Breast epithelium (tissue), 4 donors: ENCODE measurements around the gene SNAPC2. TPM values are rescaled to one million over a fixed set of nuclear protein-coding genes. Genes with fewer than 3 reads are reported as not detected.
"Not testable (repeated sequence)": the region's sequence is repeated elsewhere in the genome, so short reads cannot be mapped to it uniquely, and the experiment has no call there.

ENCODE experiments used
- DNase-seq, 2 donors: peaks; one replicate each; pipeline ENCODE4 v3.0.0-alpha.2; 2019; ENCODE audit warnings: low spot score in 2 of 2
- H3K27ac ChIP-seq, 2 donors: fragments of 200-600 bp; sonication (generic) in 1 of 2; one replicate each; pipeline ENCODE4 v1.5.1; 2016 to 2019; ENCODE audit warnings: mild to moderate bottlenecking in 1 of 2
- H3K27me3 ChIP-seq, 2 donors: fragments of 200-600 bp; sonication (generic) in 1 of 2; one replicate each; pipeline versions ENCODE4 v1.5.1 to v1.6.0; 2017 to 2019; ENCODE audit warnings: control low read depth in 1 of 2, mild to moderate bottlenecking in 1 of 2
- H3K36me3 ChIP-seq: fragments of 200-600 bp; one replicate; pipeline ENCODE4 v1.5.1; 2019
- H3K4me1 ChIP-seq, 2 donors: fragments of 200-600 bp; sonication (generic); one replicate each; pipeline ENCODE4 v1.5.1; 2016 to 2019; ENCODE audit warnings: control low read depth in 1 of 2
- H3K4me3 ChIP-seq, 3 donors: fragments of 200-600 bp; sonication (generic); 1 replicate in 2 of 3; 2 replicates in 1 of 3; pipeline ENCODE4 v1.5.1; 2016 to 2019; ENCODE audit warnings: mild to moderate bottlenecking in 3 of 3, moderate library complexity in 2 of 3
- H3K9me3 ChIP-seq, 2 donors: fragments of 200-600 bp; sonication (generic) in 1 of 2; one replicate each; pipeline ENCODE4 v1.5.1; 2016 to 2019; ENCODE audit warnings: control low read depth in 1 of 2
- POLR2A ChIP-seq: fragments of 450-650 bp; IDR thresholded peaks from one replicate; pipeline ENCODE4 v1.6.1; 2016; ENCODE audit warnings: antibody characterized with exemption, mild to moderate bottlenecking, moderate library complexity
- POLR2AphosphoS5 ChIP-seq, 3 donors: sonication (generic); formaldehyde crosslinking; IDR thresholded peaks; one replicate each; pipeline ENCODE4 v1.6.1; 2017; ENCODE audit warnings: antibody characterized with exemption in 3 of 3
- intact Hi-C: fragments of 100-400 bp; cut with DNase I; formaldehyde crosslinking; loops from one replicate; pipeline ENCODE4 v1.15.1; 2023; ENCODE audit warnings: low total_unique reads
- total RNA-seq, 3 donors: library from RNA; depleted of rRNA; stranded (reverse); fragments of >200 nt; gene quantifications; one replicate each; pipeline ENCODE4 v1.1.0, GENCODE V29; 2016
- TF ChIP-seq, protein P1 (sequence below), 3 donors: fragments of 450-650 bp; IDR thresholded peaks; one replicate each; pipeline ENCODE4 v1.5.1; 2016 to 2017; ENCODE audit warnings: antibody characterized with exemption in 3 of 3, mild to moderate bottlenecking in 3 of 3, moderate library complexity in 3 of 3

Gene SNAPC2
- total RNA-seq, 3 donors from 2014 or later, result 13.8 to 14.8 (median 13.8) TPM

DNA sequence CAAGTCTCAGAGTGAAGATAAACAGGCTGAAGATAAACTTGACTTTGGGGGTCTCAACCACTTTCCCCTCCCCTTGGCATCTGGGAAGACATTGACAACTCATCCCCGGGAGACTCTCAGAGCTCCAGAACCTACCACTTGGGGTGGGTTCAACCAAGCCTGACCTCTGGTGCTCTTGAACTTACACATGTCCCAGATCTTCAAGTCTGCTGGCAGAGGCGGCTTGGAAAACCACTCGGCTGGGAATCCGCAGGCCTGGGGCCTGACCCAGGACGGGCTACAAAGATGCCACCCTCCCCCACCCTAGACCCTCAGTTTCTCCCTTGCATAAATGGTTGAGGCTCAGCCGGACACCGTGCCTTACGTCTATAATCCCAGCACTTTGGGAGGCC, 31.3 kb upstream of the SNAPC2 start:
- peak overlapping the region; percentile 44 to 79 (median 64) for H3K4me3 ChIP-seq
- H3K27ac ChIP-seq, result peak overlapping the region; percentile 71 to 84
- intact Hi-C loops, result no loop called here
- TF ChIP-seq, protein P1, sequence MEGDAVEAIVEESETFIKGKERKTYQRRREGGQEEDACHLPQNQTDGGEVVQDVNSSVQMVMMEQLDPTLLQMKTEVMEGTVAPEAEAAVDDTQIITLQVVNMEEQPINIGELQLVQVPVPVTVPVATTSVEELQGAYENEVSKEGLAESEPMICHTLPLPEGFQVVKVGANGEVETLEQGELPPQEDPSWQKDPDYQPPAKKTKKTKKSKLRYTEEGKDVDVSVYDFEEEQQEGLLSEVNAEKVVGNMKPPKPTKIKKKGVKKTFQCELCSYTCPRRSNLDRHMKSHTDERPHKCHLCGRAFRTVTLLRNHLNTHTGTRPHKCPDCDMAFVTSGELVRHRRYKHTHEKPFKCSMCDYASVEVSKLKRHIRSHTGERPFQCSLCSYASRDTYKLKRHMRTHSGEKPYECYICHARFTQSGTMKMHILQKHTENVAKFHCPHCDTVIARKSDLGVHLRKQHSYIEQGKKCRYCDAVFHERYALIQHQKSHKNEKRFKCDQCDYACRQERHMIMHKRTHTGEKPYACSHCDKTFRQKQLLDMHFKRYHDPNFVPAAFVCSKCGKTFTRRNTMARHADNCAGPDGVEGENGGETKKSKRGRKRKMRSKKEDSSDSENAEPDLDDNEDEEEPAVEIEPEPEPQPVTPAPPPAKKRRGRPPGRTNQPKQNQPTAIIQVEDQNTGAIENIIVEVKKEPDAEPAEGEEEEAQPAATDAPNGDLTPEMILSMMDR (IDR thresholded peaks at IDR 0.05), result no peak
- no peak for TF ChIP-seq POLR2A
- TF ChIP-seq POLR2AphosphoS5 (IDR thresholded peaks at IDR 0.05), result no peak
- H3K9me3 ChIP-seq, result no peaks in the 10 kb centered on the region
- no peak for DNase-seq
- H3K27me3 ChIP-seq, result no peaks in the 10 kb centered on the region
- peaks cover 0 to 2% of the 10 kb centered on the region in 2 donors for H3K4me1 ChIP-seq
- no peaks in the 10 kb centered on the region for H3K36me3 ChIP-seq

DNA sequence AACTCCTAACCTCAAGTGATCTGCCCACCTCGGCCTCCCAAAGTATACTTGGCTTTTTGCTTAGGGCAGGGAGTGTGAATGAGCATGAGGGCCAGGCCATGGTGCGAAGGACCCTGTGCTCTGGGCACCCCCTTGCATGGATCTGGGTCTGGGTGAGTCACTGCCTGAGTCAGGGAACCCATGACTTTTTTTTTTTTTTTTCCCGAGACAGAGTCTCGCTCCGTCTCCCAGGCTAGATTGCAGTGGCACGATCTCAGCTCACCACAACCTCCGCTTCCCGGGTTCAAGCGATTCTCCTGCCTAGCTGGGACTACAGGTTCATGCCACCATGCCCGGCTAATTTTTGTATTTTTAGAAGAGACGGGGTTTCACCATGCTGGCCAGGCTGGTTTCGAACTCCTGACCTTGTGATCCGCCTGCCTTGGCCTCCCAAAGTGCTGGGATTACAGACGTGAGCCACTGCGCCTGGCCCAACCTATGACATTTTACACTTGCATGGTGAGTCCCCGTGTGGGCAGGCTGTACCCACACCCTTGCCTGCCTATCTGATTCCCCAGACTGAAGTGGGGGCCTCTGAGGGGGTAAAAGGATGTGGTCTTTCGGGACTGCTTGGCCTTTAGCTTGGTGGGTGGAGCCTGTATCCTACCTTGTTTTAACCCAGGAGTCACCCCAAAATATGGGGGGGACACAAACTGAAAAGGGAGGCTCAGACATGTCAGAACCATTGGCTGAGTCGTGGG, 26.6 kb upstream of the SNAPC2 start:
- H3K27ac ChIP-seq, DNase-seq, H3K4me3 ChIP-seq, H3K27me3 ChIP-seq, intact Hi-C loops, H3K9me3 ChIP-seq, H3K36me3 ChIP-seq, H3K4me1 ChIP-seq: not testable (repeated sequence)

DNA sequence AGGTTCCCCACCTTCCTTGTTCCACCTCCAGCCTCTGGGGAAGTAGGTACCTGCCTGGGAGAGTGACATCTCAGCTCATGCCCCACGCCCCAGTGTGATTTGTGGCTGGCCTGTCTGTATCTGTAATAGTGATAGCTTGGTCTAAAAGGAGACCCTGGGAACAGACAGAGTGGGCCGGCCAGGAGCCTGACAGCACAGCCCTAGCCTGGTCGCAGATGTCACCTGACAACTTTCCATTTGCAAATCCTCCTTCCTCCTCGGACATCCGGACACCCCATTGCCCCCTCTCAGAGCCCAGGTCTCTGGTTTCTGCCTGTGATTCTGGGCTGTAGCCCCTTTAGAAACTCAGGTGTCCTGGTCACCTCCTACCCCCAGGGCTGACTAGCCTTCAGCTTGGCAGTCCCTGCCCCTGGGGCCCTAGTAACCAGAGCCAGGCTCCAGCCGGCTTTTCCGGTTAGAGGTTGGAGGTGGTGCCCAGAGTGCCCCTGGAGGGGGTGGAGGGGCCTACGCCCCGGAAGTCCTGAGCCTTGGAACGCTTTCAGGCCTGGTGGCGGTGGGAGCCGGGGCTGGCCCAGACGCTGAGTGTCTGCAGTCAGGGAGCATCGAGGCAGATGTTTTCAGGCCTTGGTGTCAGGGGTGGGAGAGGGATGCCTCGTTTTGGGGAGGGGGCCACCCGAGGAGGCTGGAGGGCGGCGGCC, 25.4 kb upstream of the SNAPC2 start:
- intact Hi-C loops, result no loop called here
- Histone ChIP-seq H3K4me3 (peak overlapping the region in 1 of 3 donors; percentile 31), H3K27ac (peak overlapping the region; percentile 83 to 84), H3K27me3 (no peaks in the 10 kb centered on the region), H3K36me3 (no peaks in the 10 kb centered on the region), H3K4me1 (no peaks in the 10 kb centered on the region), H3K9me3 (no peaks in the 10 kb centered on the region)
- TF ChIP-seq POLR2A (no peak), POLR2AphosphoS5 (IDR thresholded peaks at IDR 0.05) (peak in 1 of 3 donors; percentile 43)
- DNase-seq, result peak in 1 of 2 donors; percentile 75

DNA sequence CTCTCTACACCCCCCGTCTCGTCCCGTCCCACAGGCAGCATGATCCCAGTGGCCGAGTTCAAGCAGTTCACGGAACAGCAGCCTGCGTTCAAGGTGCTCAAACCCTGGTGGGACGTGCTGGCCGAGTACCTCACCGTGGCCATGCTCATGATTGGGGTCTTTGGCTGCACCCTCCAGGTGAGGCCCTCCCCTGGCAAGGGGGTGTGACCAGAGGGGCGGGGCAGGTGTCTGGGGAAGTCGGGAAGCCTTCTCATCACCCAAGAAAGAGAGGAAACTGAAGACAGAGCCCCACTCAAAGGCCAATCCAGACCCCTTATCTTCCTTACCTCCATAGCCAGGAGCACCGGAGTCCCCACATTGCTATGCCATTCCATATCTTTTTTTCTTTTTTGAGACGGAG, 24.6 kb upstream of the SNAPC2 start:
- Histone ChIP-seq H3K4me1 (no peaks in the 10 kb centered on the region), H3K27ac (peak overlapping the region; percentile 83 to 84), H3K9me3 (no peaks in the 10 kb centered on the region), H3K4me3 (no peak overlapping the region), H3K27me3 (no peaks in the 10 kb centered on the region), H3K36me3 (no peaks in the 10 kb centered on the region)
- TF ChIP-seq, protein P1 (IDR thresholded peaks at IDR 0.05), result no peak
- TF ChIP-seq POLR2AphosphoS5 (IDR thresholded peaks at IDR 0.05), result no peak
- no peak for TF ChIP-seq POLR2A
- no peak for DNase-seq
- intact Hi-C loops, result no loop called here

DNA sequence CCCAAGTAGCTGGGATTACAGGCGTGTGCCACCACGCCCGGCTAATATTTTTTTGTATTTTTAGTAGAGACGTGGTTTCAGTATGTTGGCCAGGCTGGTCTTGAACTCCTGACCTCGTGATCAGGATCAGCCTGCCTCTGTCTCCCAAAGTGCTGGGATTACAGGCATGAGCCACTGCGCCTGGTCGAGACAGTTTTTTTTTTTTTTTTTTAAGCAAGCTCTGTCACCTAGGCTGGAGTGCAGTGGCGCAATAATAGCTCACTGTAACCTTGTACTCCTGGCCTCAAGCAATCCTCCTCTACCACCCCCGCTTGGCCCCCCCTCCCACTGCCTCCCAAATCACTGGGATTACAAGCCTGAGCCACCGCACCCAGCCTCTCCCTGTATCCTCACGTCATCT, 22.8 kb upstream of the SNAPC2 start:
- no peaks in the 10 kb centered on the region for H3K36me3 ChIP-seq
- TF ChIP-seq POLR2A, result no peak
- no peak for TF ChIP-seq POLR2AphosphoS5 (IDR thresholded peaks at IDR 0.05)
- TF ChIP-seq, protein P1 (IDR thresholded peaks at IDR 0.05), result no peak
- intact Hi-C loops, result no loop called here
- no peaks in the 10 kb centered on the region for H3K4me1 ChIP-seq
- H3K27me3 ChIP-seq, result no peaks in the 10 kb centered on the region
- no peak overlapping the region for H3K4me3 ChIP-seq
- no peak overlapping the region for H3K27ac ChIP-seq
- DNase-seq, result no peak
- no peaks in the 10 kb centered on the region for H3K9me3 ChIP-seq

DNA sequence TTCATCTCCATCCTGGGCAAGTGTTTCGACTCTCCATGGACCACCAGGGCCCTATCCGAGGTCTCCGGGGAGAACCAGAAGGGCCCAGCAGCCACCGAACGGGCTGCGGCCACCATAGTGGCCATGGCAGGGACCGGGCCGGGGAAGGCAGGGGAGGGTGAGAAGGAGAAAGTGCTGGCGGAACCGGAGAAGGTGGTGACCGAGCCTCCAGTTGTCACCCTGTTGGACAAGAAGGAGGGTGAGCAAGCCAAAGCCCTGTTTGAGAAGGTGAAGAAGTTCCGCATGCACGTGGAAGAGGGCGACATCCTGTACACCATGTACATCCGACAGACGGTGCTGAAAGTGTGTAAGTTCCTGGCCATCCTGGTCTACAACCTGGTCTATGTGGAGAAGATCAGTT, 21.2 kb upstream of the SNAPC2 start:
- Histone ChIP-seq H3K9me3 (no peaks in the 10 kb centered on the region), H3K4me1 (peaks cover 0 to 10% of the 10 kb centered on the region in 2 donors), H3K27me3 (no peaks in the 10 kb centered on the region), H3K27ac (no peak overlapping the region), H3K4me3 (no peak overlapping the region), H3K36me3 (no peaks in the 10 kb centered on the region)
- DNase-seq, result no peak
- intact Hi-C loops, result no loop called here
- TF ChIP-seq POLR2A (no peak), POLR2AphosphoS5 (IDR thresholded peaks at IDR 0.05) (no peak)
- TF ChIP-seq, protein P1 (IDR thresholded peaks at IDR 0.05), result no peak
